Tibial nerve (tissue), 3 donors: ENCODE results near the gene FZD2.

Experiments
- POLR2A ChIP-seq, 2 donors: fragments of 450-650 bp; IDR thresholded peaks; one replicate each; pipeline ENCODE4 v1.6.1; 2017; ENCODE audit warnings: antibody characterized with exemption in 2 of 2, mild to moderate bottlenecking in 2 of 2, moderate library complexity in 2 of 2
- TF ChIP-seq, protein P1 (sequence below), 5 experiments: fragments of 200-600 bp in 3 of 5; fragments of 450-650 bp in 2 of 5; sonication (generic) in 3 of 5; IDR thresholded peaks; one replicate each; pipeline ENCODE4 v1.5.1; 2016 to 2019; ENCODE audit warnings: antibody characterized with exemption in 5 of 5, mild to moderate bottlenecking in 3 of 5, moderate library complexity in 2 of 5

DNA sequence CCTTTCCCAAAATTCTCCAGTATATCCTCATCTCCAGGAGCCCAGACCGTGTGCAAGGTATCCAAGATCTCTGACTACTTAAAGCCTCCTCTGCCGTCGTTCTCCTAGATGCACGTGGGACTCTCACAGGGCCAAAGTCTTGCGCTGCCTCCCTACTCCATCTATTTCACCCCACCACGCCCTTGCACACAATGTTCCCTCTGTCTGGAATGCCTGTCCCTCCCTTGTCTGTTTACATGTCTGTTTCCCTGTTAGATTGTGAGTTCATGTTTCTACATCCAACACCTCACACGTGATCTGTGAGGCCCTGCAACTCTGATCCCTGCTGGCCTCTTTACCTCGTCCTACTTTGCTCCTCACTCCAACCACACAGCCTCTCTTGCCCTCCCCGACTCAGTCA, 4.9 kb upstream of the FZD2 start:
- peak in 1 of 2 donors; percentile 34 for TF ChIP-seq POLR2A (IDR thresholded peaks at IDR 0.05)
- TF ChIP-seq, protein P1, sequence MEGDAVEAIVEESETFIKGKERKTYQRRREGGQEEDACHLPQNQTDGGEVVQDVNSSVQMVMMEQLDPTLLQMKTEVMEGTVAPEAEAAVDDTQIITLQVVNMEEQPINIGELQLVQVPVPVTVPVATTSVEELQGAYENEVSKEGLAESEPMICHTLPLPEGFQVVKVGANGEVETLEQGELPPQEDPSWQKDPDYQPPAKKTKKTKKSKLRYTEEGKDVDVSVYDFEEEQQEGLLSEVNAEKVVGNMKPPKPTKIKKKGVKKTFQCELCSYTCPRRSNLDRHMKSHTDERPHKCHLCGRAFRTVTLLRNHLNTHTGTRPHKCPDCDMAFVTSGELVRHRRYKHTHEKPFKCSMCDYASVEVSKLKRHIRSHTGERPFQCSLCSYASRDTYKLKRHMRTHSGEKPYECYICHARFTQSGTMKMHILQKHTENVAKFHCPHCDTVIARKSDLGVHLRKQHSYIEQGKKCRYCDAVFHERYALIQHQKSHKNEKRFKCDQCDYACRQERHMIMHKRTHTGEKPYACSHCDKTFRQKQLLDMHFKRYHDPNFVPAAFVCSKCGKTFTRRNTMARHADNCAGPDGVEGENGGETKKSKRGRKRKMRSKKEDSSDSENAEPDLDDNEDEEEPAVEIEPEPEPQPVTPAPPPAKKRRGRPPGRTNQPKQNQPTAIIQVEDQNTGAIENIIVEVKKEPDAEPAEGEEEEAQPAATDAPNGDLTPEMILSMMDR (IDR thresholded peaks at IDR 0.05), result no peak
